LNCAP (cell line): Measurements from ENCODE around the gene UCHL1.

Experiments used
- TF ChIP-seq, protein P1 (sequence below): fragments of 450-650 bp; IDR thresholded peaks from 2 replicates; pipeline ENCODE4 v1.5.1; 2017; ENCODE audit warnings: mild to moderate bottlenecking

The UCHL1 gene

GRCh38 chr4:41256740-41257256 is at the start of gene UCHL1:
Gene UCHL1, plus strand, starts transcription at chr4:41256928. Its CDS starts 49 bp downstream, at chr4:41256977.
- TF ChIP-seq, protein P1, sequence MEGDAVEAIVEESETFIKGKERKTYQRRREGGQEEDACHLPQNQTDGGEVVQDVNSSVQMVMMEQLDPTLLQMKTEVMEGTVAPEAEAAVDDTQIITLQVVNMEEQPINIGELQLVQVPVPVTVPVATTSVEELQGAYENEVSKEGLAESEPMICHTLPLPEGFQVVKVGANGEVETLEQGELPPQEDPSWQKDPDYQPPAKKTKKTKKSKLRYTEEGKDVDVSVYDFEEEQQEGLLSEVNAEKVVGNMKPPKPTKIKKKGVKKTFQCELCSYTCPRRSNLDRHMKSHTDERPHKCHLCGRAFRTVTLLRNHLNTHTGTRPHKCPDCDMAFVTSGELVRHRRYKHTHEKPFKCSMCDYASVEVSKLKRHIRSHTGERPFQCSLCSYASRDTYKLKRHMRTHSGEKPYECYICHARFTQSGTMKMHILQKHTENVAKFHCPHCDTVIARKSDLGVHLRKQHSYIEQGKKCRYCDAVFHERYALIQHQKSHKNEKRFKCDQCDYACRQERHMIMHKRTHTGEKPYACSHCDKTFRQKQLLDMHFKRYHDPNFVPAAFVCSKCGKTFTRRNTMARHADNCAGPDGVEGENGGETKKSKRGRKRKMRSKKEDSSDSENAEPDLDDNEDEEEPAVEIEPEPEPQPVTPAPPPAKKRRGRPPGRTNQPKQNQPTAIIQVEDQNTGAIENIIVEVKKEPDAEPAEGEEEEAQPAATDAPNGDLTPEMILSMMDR, result no peak

- TF ChIP-seq, protein P1, result no peak
Measured at GRCh38 chr4:41207291-41207831, 49.4 kb upstream of the UCHL1 start.

DNA sequence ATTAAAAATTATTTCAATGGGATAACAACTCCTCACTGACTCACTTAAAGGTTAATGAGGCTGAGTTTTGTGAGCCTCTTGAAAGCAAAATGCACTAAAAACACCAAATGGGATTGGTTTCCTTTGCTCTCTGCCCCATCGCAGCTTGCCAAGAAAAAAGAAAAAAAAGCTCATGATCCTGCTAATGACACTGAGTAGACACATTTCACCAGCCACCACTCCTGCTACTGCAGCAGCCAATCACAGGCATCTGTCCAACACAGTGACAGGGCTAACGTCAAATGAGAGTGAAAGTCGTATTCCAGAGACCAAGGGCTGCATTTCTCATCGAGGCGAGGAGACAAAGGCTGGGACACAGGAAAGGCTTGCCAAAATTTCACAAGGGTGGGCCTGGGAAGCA is 47.5 kb upstream of the UCHL1 start:
- TF ChIP-seq, protein P1, result no peak

DNA sequence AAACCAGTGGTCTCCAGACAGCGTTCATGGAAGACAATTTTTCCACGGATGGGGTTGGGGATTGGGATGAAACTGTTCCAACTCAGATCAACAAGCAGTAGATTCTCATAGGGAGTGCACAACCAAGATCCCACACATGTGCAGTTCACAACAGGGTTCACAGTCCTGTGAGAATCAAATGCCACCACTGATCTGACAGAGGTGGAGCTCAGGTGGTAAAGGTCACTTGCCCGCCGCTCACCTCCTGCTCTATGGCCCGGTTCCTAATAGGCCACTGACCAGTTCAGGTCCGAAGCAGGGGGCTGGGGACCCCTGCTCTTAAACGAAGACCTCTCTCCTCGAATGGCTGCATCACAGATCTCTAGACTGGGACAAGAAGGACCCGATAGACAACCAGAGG is 46.8 kb upstream of the UCHL1 start:
- TF ChIP-seq, protein P1, result no peak

DNA sequence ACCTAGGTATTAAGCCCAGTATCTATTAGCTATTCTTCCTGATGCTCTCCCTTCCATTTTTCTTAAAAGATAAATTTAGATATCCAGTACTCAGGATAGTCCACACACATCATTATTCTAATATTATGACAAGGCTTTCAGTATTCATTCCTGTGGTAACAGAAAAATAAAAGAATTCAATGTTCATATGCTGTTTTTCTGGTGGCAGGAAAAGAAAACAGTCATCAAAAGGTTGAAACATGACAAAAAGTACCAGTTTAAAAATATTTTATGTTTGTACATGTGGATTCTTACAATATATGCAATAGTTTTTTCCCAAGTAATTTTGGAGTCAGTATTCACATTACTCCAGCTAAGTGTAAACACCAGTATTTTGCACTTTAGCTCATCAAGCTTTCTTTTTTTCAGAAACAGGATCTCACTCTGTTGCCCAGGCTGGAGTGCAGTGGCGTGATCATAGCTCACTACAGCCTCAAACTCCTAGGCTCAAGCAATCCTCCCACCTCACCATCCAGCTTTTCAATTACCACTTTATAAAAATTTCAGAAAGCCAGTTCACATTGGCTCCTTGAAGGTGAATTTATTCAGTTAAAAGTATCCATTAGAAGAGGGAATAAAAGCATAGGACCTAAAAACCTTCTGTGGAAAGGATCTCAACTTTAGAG is 44.6 kb upstream of the UCHL1 start:
- TF ChIP-seq, protein P1, result no peak

GRCh38 chr4:41212616-41213203 is 44.0 kb upstream of the UCHL1 start:
- TF ChIP-seq, protein P1, result peak; percentile 61

- TF ChIP-seq, protein P1, result no peak
Measured at GRCh38 chr4:41213625-41214135, 43.0 kb upstream of the UCHL1 start.
